Germinal center (tissue), 1 donor: ENCODE measurements around the gene TPD52L1.
"Not testable (repeated sequence)": the region's sequence is repeated elsewhere in the genome, so short reads cannot be mapped to it uniquely, and the experiment has no call there.

Experiments
- DNase-seq: peaks from one replicate; pipeline ENCODE4 v3.0.0; 2012; ENCODE audit warnings: mixed read lengths, low spot score

TPD52L1 gene

GRCh38 chr6:125273965-125274364 lies 120.4 kb downstream of the TPD52L1 start:
- no peak for DNase-seq

DNA sequence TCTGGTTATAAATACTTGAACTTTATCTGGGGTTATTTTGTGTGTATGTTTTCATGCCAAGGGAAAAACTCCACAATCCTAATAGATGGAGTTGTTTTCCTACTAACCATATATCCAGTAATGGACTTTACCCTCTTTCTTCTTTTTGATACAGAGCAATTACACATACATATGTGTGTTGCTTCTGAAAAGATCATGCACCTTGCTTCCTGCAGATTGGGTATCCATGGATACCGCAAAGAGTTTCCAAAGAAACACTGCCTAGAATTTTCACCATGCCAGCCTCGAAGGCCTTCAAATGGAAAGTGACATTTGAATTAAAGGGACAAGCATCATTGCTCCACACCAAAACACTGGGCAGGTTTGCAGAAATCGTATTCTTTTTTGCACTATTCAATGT lies 121.4 kb downstream of the TPD52L1 start:
- DNase-seq: no peak

DNA sequence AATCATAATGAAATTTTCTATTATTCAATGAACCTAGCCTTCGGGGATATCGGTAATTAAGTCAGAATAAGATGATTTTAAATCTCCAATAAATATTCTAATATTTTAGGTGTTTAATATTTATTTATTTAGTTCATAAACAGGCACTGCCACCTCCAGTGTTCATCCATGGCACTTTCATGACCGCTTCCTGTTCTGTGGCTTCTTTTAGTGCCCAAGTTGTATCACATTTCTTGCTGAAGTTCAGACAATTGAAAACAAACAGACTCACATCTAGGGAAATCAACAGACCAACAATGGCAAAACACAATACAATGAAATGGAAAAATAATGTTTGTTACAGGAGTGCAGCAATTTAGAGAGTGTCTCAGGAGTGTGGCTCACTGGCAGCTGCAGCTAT lies 122.2 kb downstream of the TPD52L1 start:
- DNase-seq: no peak

DNA sequence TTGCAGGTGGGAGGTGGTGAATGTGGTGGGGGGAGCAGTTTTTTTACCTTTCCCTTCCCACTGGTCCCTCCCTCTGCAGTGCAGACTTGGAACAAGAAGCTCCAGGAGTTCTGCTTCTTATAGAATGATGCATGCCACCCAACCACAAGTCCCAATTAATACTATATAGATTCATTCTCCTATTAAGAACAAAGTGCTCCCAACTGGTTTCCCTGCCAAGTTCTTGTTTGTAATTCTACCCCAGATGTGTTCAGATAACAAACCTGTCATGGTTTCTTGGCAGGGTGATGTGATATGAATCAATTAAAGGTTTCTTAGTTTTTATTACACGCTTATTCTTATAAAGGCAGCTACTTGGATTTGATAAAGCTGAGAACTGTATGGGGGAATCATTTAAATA lies 124.3 kb downstream of the TPD52L1 start:
- DNase-seq: no peak

GRCh38 chr6:125279961-125280360 lies 126.4 kb downstream of the TPD52L1 start:
- DNase-seq: no peak

- DNase-seq: not testable (repeated sequence)
Measured at GRCh38 chr6:125280370-125281035, 126.9 kb downstream of the TPD52L1 start.

GRCh38 chr6:125282470-125282869 lies 128.9 kb downstream of the TPD52L1 start:
- DNase-seq: not testable (repeated sequence)

DNA sequence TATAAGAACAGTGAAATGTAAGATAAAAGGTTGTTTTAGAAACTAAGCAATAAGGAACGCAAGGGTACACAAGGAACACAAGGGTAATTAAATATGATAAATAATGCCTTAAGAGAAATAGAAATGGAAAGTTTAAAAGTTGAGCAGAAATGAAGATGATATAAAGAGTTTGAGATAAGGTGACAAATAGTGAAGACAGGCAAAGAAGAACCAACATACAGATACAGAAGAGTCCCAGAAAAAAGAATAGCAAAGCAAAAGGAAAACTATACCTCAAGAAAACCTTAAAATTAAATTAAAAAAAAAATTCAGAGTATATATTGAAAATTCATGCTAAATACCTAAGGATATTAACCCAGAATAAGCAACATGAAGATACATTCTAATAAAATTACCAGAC lies 131.8 kb downstream of the TPD52L1 start:
- no peak for DNase-seq

GRCh38 chr6:125285936-125286335 lies 132.4 kb downstream of the TPD52L1 start:
- DNase-seq: no peak

DNA sequence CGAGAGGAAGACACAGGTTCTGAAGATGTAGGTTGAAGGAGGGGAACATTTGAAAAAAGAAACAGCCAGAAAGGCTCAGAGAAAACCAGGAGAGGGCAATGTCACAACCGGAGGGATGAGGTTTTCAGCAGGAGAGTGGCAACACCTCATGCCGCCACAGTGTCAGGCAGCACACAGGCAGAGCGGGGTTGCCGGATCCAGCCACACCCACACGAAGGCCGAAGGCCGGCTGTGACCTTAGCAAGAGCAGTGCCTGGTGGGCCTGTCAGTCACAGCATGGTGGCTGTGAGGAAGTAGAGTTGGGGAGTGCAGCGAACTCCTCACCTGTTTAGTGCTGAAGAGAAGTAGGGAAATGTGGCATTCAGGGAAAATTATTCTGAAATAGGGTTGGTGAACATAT lies 134.1 kb downstream of the TPD52L1 start:
- DNase-seq: no peak

- DNase-seq: no peak
Measured at GRCh38 chr6:125293587-125293986, 140.0 kb downstream of the TPD52L1 start.

DNA sequence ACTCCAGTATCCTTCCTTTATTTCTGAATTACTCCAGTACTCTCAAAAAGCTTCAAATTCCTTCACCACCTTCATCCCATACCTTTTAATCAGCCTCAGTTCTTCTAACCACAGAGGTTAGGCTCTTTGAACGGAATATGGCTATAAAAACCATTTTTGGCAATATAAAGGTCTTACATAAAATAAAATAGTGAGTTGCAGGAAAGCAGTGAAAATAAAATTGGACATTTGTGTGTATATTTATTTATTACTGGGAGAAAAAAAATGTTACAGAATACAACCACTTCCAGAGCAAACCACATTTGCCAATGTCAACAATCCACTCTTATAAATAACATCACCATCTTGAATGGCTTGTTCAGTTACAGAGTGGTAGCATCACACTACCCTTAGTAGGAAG lies 140.5 kb downstream of the TPD52L1 start:
- no peak for DNase-seq

GRCh38 chr6:125294925-125295324 lies 141.4 kb downstream of the TPD52L1 start:
- DNase-seq: no peak

- no peak for DNase-seq
Measured at GRCh38 chr6:125296471-125296870, 142.9 kb downstream of the TPD52L1 start.

DNA sequence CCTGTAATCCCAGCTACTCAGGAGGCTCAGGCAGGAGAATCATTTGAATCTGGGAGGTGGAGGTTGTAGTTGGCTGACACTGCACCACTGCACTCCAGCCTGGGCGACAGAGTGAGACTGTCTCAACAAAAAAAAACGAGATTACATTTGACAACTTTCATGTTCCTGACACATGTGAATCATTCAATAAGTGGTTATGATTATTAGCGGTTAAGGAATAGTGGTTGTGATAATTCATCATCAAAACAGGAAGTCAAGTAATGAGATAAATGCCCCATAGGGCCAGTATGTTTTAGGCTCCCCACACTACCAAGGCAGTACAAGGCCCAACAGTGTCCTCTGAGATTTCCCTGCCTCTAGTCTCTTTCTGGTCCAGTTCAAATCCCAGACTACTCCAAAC lies 145.7 kb downstream of the TPD52L1 start:
- no peak for DNase-seq

DNA sequence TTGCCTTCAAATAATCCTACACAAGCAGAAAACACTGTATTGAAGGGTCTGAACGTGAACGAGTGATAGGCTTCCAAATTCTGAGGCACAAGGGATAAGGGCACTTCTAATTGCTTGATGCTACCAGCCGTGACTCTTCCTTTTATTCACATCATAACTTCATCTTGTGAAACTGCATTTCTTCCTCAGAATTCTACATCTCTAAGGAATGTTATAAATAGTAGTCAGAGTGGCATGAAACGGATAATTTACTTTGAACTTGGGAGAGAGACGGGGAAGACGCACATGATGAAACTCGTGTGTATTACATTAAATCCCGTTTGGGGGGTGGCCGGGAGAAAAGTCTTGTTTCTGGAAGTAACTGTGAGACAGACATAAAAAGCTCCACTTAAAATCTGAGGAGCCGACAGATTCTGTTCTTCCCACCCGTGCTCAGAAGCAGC lies 147.4 kb downstream of the TPD52L1 start:
- no peak for DNase-seq

DNA sequence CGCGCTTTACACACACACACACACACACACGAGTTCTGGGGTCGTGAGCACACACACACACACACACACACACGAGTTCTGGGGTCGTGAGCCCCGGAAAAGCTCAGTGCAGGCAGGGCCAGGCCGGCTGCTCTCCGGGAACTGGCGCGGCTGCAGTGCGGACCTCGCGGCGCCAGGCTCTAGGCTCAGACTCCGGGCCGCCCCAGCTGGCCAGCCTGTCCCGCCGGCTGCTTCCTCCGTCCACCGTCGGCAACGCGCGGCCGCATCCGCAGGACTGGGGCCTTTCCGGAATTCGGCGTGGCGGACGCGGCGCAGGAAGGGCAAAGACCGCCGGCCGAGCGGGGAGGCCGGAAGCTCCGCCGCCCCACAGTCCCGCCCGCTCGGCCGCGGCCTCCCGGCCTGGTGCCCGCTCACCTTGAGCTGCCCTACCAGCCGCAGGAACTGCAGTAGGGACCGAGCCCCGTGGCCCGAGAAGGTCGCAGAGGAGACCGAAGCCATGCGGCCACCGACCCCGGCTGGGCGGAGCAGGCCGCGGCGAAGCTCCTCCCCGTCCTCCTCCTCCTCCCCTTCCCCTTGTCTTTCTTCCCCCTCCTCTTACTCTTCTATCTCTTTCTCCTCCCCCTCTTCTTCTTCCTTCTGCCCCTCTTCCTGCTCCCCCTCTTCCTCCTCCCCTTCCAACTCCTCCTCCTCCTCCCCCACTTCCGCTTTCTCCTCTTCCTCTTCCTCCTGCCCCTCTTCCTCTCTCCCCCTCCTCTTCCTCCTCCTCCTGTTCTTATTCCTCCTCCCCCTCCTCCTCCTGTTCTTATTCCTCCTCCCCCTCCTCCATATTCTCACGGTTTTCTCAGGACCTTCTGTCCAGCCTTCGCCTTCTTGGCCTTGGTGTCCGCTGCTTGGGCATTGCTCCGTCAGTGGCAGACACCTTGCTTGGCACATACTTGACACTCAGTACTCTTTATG lies 148.1 kb downstream of the TPD52L1 start, which contains the start of gene HDDC2:
HDDC2 (minus strand) TSS at position 533 of the 957 bp plus-strand sequence; CDS start at position 498, 35 bp downstream.
- peak; percentile 61 for DNase-seq

DNA sequence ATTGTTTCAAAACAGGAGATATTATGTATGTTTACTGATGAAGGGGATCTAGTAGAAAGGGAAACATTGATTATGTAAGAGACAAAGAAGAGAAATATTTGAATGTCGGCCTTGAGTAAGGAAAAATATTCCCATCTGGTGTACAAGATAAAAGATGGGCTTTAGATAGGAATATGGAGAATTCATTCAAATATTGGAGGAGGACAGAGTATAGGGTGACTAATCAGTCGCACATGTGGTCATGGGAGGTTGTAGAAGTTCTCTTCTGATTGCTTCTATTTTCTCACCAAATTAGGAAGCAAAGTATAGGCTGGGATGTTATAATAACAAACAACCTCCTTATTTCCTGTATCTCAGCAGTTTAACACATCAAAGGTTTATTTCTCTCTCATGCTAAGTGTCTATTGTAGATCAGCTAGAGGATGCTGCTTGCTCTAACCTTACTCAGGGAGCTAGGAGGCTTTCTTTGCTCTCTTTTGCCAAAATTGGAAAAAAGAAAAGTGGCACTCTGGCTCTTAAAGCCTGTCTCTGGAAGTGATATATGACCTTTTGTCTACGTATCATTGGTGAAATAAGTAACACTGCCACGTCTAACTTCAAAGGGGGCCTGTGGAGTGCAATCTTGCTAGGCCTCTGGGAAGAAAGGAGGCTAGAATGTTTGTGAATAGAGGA lies 149.4 kb downstream of the TPD52L1 start:
- no peak for DNase-seq

DNA sequence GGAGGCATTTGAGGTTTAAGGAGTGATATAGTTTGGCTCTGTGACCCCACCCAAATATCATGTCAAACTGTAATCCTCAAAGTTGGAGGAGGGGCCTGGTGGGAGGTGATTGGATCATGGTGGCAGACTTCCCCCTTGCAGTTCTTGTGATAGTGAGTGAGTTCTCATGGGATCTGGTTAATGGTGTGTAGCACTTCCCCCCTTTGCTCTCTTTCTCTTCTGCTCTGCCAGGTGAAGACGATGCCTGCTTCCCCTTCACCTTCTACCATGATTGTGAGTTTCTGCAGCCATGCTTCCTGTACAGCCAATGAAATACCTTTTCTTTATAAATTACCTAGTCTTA lies 149.9 kb downstream of the TPD52L1 start:
- no peak for DNase-seq

GRCh38 chr6:125304970-125305660 lies 151.5 kb downstream of the TPD52L1 start:
- DNase-seq: no peak

- no peak for DNase-seq
Measured at GRCh38 chr6:125306756-125307149, 153.2 kb downstream of the TPD52L1 start.
